ENCODE measurements around the gene TOMM34.
A peak's percentile ranks its signal among the peaks of the same experiment; 100 is the strongest.

The TOMM34 gene

GRCh38 chr20:44942264-44942973 is 17.8 kb downstream of the TOMM34 start:
- ChIA-PET POLR2A (ENCODE audit: low non-redundant PET) (interaction anchor here (0.7 kb wide), 2 partner anchors 9 to 12 kb away, joined by 3 read pairs; no protein-coding TSS in a partner anchor), CTCF (interaction anchor here (0.5 to 1.4 kb wide), 6 partner anchors 10 to 351 kb away, joined by 3 to 7 read pairs (median 4); no protein-coding TSS in a partner anchor)
- DNase-seq (ENCODE audit: low spot score) = no peak
- TF ChIP-seq CTCF (conservative IDR thresholded peaks at IDR 0.05; ENCODE audit: low read depth) = no peak
- H3K27ac ChIP-seq = peak overlapping the region; percentile 15

- ChIA-PET CTCF (interaction anchor here (0.5 to 1.3 kb wide), 5 partner anchors 74 to 352 kb away, joined by 3 to 5 read pairs (median 3); no protein-coding TSS in a partner anchor), POLR2A (ENCODE audit: low non-redundant PET) (interaction anchor here (0.6 kb wide), 1 partner anchor 533 kb away, joined by 8 read pairs; no protein-coding TSS in a partner anchor)
- TF ChIP-seq CTCF (conservative IDR thresholded peaks at IDR 0.05; ENCODE audit: low read depth) = no peak
- no peak for DNase-seq (ENCODE audit: low spot score)
- no peak overlapping the region for H3K27ac ChIP-seq
These were observed 19.0 kb downstream of the TOMM34 start for GRCh38 chr20:44941120-44941691.

DNA sequence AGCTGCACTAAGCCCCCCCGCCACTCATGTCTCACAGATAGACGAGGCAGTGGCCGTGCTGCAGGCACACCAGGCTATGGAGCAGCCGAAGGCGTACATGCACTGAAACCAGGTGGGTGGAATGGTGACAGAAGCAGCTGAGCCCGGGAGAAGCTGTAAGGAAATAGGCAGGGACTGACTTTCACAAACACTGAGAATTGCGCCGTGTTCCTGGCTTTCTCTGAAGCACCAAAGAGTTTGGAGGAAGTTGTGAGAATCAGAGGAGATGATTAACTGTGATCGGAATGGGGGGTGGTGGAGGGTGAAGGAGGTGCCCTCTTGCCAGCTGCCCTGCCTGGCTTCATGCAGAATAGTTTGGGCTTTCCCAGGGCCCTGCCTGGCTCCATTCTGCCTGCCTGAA is 21.6 kb downstream of the TOMM34 start:
- ChIA-PET POLR2A (ENCODE audit: low non-redundant PET) (no interaction called here), CTCF (interaction anchor here (0.8 kb wide), 1 partner anchor 20 kb away, joined by 3 read pairs; no protein-coding TSS in a partner anchor)
- no peak for DNase-seq (ENCODE audit: low spot score)
- peak overlapping the region; percentile 24 for H3K27ac ChIP-seq
- no peak for TF ChIP-seq CTCF (conservative IDR thresholded peaks at IDR 0.05; ENCODE audit: low read depth)

GRCh38 chr20:44936510-44936909 is 23.7 kb downstream of the TOMM34 start:
- CTCF ChIA-PET = interaction anchor here (0.5 to 0.6 kb wide), 2 partner anchors 54 to 334 kb away, joined by 3 to 4 read pairs; no protein-coding TSS in a partner anchor
- TF ChIP-seq CTCF (conservative IDR thresholded peaks at IDR 0.05; ENCODE audit: low read depth) = no peak
- DNase-seq (ENCODE audit: low spot score) = no peak
- no peak overlapping the region for H3K27ac ChIP-seq
- POLR2A ChIA-PET (ENCODE audit: low non-redundant PET) = no interaction called here

DNA sequence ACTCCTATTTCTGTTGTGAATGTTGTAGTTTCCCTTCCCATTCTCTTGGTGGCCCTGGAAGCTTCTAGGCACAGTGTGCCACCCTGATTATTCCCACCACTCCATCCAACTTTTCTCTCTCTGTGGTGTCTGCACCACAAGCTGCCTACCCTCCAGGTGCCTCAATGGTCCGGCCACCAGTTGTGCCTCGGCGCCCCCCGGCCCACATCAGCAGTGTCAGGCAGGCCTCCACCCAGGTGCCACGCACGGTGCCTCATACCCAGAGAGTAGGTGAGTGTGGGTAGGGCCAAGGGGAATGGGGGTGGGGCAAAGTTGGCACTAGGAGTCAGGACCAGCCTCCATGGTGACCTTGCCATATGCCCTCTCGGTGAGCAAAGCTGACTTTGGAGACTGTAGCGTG is 27.3 kb downstream of the TOMM34 start:
- DNase-seq (ENCODE audit: low spot score) = no peak
- ChIA-PET POLR2A (ENCODE audit: low non-redundant PET) (interaction anchor here (0.5 to 0.6 kb wide), 3 partner anchors 9 to 359 kb away, joined by 3 to 7 read pairs (median 3); no protein-coding TSS in a partner anchor), CTCF (interaction anchor here (0.7 kb wide), 2 partner anchors 31 to 426 kb away, joined by 3 read pairs; no protein-coding TSS in a partner anchor)
- H3K27ac ChIP-seq = no peak overlapping the region
- TF ChIP-seq CTCF (conservative IDR thresholded peaks at IDR 0.05; ENCODE audit: low read depth) = no peak

- CTCF ChIA-PET = no interaction called here
- no peak for TF ChIP-seq CTCF (conservative IDR thresholded peaks at IDR 0.05; ENCODE audit: low read depth)
- no peak overlapping the region for H3K27ac ChIP-seq
- DNase-seq (ENCODE audit: low spot score) = no peak
- POLR2A ChIA-PET (ENCODE audit: low non-redundant PET) = interaction anchor here (0.6 to 1.2 kb wide), 4 partner anchors 8 to 164 kb away, joined by 3 to 4 read pairs (median 4); no protein-coding TSS in a partner anchor
These were observed 28.3 kb downstream of the TOMM34 start for GRCh38 chr20:44931911-44932310.
